T-cell (primary cell): ENCODE results near the gene ANKRD63. TPM values are rescaled to one million over a fixed set of nuclear protein-coding genes. Genes with fewer than 3 reads are reported as not detected.

Experiments
- ATAC-seq, 4 experiments: fragments of 200-7000 bp in 3 of 4; fragments of 150-1000 bp in 1 of 4; cut with Tn5 transposase; replicated peaks in 1 of 4; 1 replicate in 3 of 4; 2 replicates in 1 of 4; pipeline ENCODE4 v1.10.0; 2021; ENCODE audit warnings: moderate library complexity in 3 of 4, mild to moderate bottlenecking in 2 of 4, moderate number of reproducible peaks in 1 of 4
- CTCF ChIA-PET, 2 donors: fragments of 300-600 bp; sonication (Branson Sonifier 250); formaldehyde crosslinking; loops; one replicate each; lab custom pipeline; 2022; ENCODE audit warnings: antibody characterized with exemption in 2 of 2; lab: Charles Lee
- POLR2A ChIA-PET, 2 donors: fragments of 300-600 bp; sonication (Branson Sonifier 250); formaldehyde crosslinking; loops; one replicate each; lab custom pipeline; 2022; ENCODE audit warnings: antibody characterized with exemption in 2 of 2; lab: Charles Lee
- DNase-seq, 35 experiments: peaks; one replicate each; pipeline versions ENCODE4 v3.0.0 to v3.0.0-alpha.2; 2013 to 2023
- H3K27ac ChIP-seq: one replicate; pipeline ENCODE4 v1.5.1; 2013; ENCODE audit warnings: low read length
- H3K27me3 ChIP-seq, 2 experiments: replicated peaks in 1 of 2; 1 replicate in 1 of 2; 2 replicates in 1 of 2; pipeline versions ENCODE4 v1.6.1 to v1.7.0; 2013; ENCODE audit warnings: low read length in 1 of 2, mixed read lengths in 1 of 2; ENCODE audit not compliant: control insufficient read depth in 2 of 2, insufficient read depth in 2 of 2; ENCODE audit errors: extremely low read depth in 1 of 2
- H3K36me3 ChIP-seq, 2 donors: 1 replicate in 1 of 2; 2 replicates in 1 of 2; pipeline versions ENCODE4 v1.6.1 to v1.7.0; 2013; ENCODE audit warnings: low read length in 1 of 2; ENCODE audit not compliant: control insufficient read depth in 2 of 2, insufficient read depth in 1 of 2; ENCODE audit errors: extremely low read depth in 1 of 2
- H3K4me1 ChIP-seq, 2 experiments: 1 replicate in 1 of 2; 2 replicates in 1 of 2; pipeline versions ENCODE4 v1.6.1 to v1.7.0; 2013; ENCODE audit warnings: low read length in 2 of 2, mixed read lengths in 1 of 2; ENCODE audit not compliant: insufficient read depth in 2 of 2, control insufficient read depth in 1 of 2; ENCODE audit errors: extremely low read depth in 1 of 2
- H3K4me3 ChIP-seq, 2 donors: 1 replicate in 1 of 2; 2 replicates in 1 of 2; pipeline versions ENCODE4 v1.5.1 to v1.7.0; 2013; ENCODE audit warnings: mild to moderate bottlenecking in 2 of 2, low read length in 1 of 2, moderate library complexity in 1 of 2; ENCODE audit not compliant: control insufficient read depth in 1 of 2; ENCODE audit errors: extremely low read depth in 1 of 2
- H3K9me3 ChIP-seq: 2 replicates; pipeline ENCODE4 v1.7.0; 2013
- H3K27ac Mint-ChIP-seq, 2 donors: one replicate each; pipeline ENCODE4 v1.8.0; 2020 to 2021; ENCODE audit warnings: mild to moderate bottlenecking in 2 of 2, mixed read lengths in 2 of 2
- H3K27me3 Mint-ChIP-seq, 2 donors: one replicate each; pipeline ENCODE4 v1.8.0; 2021 to 2022; ENCODE audit warnings: mixed read lengths in 2 of 2
- H3K36me3 Mint-ChIP-seq: one replicate; pipeline ENCODE4 v1.8.0; 2021; ENCODE audit warnings: mixed read lengths
- H3K4me1 Mint-ChIP-seq, 3 donors: one replicate each; pipeline ENCODE4 v1.8.0; 2020 to 2022; ENCODE audit warnings: mixed read lengths in 3 of 3, mild to moderate bottlenecking in 1 of 3
- H3K4me3 Mint-ChIP-seq, 3 donors: one replicate each; pipeline ENCODE4 v1.8.0; 2020 to 2022; ENCODE audit warnings: mild to moderate bottlenecking in 3 of 3, mixed read lengths in 3 of 3, moderate library complexity in 3 of 3
- H3K9me3 Mint-ChIP-seq, 3 donors: one replicate each; pipeline ENCODE4 v1.8.0; 2020 to 2022; ENCODE audit warnings: mixed read lengths in 3 of 3
- WGBS: methylation state at CpG from one replicate; pipeline ENCODE4 v1.1.5; 2013; ENCODE audit warnings: missing lambda C conversion rate; ENCODE audit not compliant: insufficient coverage; 5-methylcytosine and 5-hydroxymethylcytosine counted together
- total RNA-seq, 35 experiments: library from RNA in 6 of 35; stranded (reverse) in 6 of 35; fragments of 120-200 nt in 1 of 35; gene quantifications; one replicate each; pipeline versions ENCODE4 v1.2.1 to v1.2.4 and lab custom pipeline; 2013 to 2026

Gene ANKRD63
- total RNA-seq, 5 donors from 2014 or later (not counting 1 experiment from before 2014, with no cell fraction given): 0.23 to 0.38 TPM; not detected in 3

DNA sequence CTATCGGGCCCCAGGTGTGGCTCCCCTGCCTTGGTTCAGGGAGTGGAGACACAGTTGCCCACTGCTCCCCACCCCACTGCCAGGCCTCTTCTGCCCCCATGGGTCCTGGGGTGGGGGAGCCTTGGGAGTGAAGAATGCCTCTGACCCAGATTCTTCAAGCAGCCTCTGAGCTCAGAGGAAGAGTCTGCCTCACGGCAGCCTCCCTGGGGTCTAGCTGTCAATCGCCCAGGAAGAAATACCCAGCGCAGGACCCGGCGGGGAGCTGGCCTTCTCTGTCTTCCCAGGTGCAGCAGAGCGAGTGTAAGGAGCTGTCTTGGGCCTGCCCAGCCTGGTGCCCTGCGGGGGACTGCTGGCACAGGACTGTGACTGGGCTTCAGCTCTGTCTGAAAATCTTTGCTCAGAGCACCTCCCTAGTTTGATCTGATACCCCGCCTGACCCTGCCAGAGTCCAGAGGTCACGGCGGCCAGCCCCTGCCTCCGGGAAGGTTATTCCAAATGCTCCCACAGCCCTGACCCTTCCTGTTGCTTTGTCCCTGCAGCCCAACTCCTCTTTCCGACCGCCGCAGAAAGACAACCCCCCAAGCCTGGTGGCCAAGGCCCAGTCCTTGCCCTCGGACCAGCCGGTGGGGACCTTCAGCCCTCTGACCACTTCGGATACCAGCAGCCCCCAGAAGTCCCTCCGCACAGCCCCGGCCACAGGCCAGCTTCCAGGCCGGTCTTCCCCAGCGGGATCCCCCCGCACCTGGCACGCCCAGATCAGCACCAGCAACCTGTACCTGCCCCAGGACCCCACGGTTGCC is 11.0 kb downstream of the ANKRD63 start:
- ChIA-PET POLR2A (no interaction called here), CTCF (interaction anchor here (0.5 to 1.3 kb wide), 3 partner anchors 10 to 369 kb away, joined by 3 to 4 read pairs (median 4); no protein-coding TSS in a partner anchor)
- Histone ChIP-seq H3K27ac (no peak overlapping the region), H3K36me3 (no peaks in the 10 kb centered on the region), H3K4me1 (peaks cover 0 to 7% of the 10 kb centered on the region in 2 experiments), H3K9me3 (no peaks in the 10 kb centered on the region), H3K27me3 (peaks cover 0 to 9% of the 10 kb centered on the region in 2 experiments), H3K4me3 (no peak overlapping the region)
- ATAC-seq: no peak
- DNase-seq: no peak
- Mint-ChIP-seq H3K27ac (no peak overlapping the region), H3K4me3 (no peak overlapping the region), H3K9me3 (no peaks in the 10 kb centered on the region), H3K4me1 (no peaks in the 10 kb centered on the region), H3K27me3 (peaks cover 0 to 5% of the 10 kb centered on the region in 2 donors), H3K36me3 (no peaks in the 10 kb centered on the region)
- 88% methylated on average over 24 of the region's 25 CpGs for WGBS

DNA sequence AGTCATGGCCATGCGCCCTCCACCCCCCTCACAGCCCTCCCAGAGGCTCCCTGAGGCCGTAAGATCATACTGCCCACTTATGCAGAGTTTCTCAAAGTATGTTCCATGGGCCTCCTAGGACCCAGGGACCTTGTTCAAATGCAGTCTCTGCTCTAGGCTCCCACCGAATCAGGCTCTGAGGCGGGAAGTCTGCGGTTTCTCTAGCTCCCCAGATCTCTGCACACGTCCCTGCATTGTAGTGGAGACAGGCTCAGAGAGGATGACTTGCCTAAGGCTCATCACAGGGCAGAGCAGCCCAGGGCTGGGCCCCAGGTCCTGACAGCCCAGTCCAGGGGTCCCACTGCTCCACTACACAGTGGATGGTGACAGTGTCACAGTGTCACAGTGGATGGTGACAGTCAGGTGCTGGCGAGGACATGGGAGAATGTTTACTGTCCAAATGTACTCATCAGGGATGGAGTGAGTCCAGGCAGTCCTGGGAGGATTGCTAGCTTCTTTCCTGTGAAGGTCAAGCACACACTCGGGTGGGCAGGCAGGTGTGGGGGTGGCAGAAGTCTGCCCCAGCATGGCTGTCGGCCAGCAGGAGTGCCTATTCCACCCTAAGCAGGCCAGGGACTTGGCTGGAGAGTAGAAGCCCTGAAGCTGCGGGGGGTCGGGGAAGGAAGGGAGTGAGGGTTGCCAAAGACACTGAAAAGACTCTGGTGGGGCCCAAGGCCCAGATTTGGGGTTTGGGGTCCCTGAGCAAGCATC is 12.4 kb downstream of the ANKRD63 start:
- Mint-ChIP-seq H3K9me3 (no peaks in the 10 kb centered on the region), H3K27me3 (peaks cover 0 to 3% of the 10 kb centered on the region in 2 donors), H3K4me1 (no peaks in the 10 kb centered on the region), H3K27ac (no peak overlapping the region), H3K36me3 (no peaks in the 10 kb centered on the region), H3K4me3 (no peak overlapping the region)
- ChIA-PET CTCF (interaction anchor here in 1 of 2 donors (0.6 to 1.3 kb wide), 2 partner anchors 53 to 1704 kb away, joined by 3 to 4 read pairs; no protein-coding TSS in a partner anchor), POLR2A (no interaction called here)
- Histone ChIP-seq H3K36me3 (no peaks in the 10 kb centered on the region), H3K9me3 (no peaks in the 10 kb centered on the region), H3K4me3 (no peak overlapping the region), H3K27ac (no peak overlapping the region), H3K4me1 (peaks cover 0 to 7% of the 10 kb centered on the region in 2 experiments), H3K27me3 (peaks cover 0 to 12% of the 10 kb centered on the region in 2 experiments)
- ATAC-seq (peak in 2 of 4 experiments; percentile 17 to 38), DNase-seq (no peak)
- 73% methylated on average over 11 of the region's 11 CpGs for WGBS

DNA sequence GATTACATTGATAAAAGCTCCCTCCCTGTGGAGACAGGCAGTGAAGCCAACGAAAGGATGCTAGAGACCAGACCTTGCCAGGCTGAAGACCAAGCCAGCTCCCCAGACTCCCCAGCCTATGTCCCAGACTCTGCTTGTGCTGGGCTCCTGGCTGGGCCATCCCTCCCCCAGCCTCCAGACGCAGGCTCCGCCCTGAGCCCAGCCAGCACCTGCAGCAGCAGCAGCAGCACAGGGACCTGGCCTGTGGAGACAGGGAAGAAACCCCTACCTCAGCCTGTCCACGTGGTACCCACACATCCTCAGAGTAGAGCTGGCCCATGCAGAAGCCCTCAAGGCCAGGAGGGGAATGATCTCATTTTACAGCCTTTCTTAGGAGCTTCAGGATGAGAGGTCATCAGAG is 13.3 kb downstream of the ANKRD63 start:
- CTCF ChIA-PET: interaction anchor here in 1 of 2 donors (0.6 kb wide), 1 partner anchor 1705 kb away, joined by 3 read pairs; no protein-coding TSS in a partner anchor
- H3K4me1 Mint-ChIP-seq: no peaks in the 10 kb centered on the region
- no peaks in the 10 kb centered on the region for H3K9me3 Mint-ChIP-seq

DNA sequence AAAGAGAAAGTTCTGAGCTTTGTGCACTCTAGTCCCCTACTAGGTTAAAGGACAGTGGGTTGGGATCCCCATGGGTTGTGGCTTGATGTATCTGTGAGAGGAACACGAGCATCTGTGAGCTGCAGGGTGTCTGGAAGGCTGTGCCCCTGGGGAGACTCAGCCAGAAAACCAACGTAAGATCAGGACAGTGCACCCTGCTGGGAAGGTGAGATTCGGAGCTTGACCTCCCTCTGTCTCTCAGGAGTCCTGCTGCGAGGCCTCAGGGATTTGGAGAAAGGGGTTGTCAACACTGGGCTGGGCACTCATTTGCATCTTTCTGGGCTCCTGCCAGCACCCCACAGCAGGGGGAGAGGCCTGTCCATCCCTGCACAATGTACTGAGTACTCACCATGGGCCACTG is 15.2 kb downstream of the ANKRD63 start:
- POLR2A ChIA-PET: no interaction called here
- Histone ChIP-seq H3K27ac (no peak overlapping the region), H3K27me3 (peaks cover 0 to 8% of the 10 kb centered on the region in 2 experiments), H3K36me3 (no peaks in the 10 kb centered on the region), H3K4me1 (no peaks in the 10 kb centered on the region), H3K4me3 (no peak overlapping the region), H3K9me3 (no peaks in the 10 kb centered on the region)
- DNase-seq (no peak), ATAC-seq (no peak)
- H3K27me3 Mint-ChIP-seq: peaks cover 0 to 3% of the 10 kb centered on the region in 2 donors
- no peaks in the 10 kb centered on the region for H3K36me3 Mint-ChIP-seq
- CTCF ChIA-PET: interaction anchor here in 1 of 2 donors (0.6 kb wide), 1 partner anchor 285 kb away, joined by 5 read pairs; no protein-coding TSS in a partner anchor
- no peaks in the 10 kb centered on the region for H3K4me1 Mint-ChIP-seq
- no peaks in the 10 kb centered on the region for H3K9me3 Mint-ChIP-seq
- H3K27ac Mint-ChIP-seq: no peak overlapping the region
- no peak overlapping the region for H3K4me3 Mint-ChIP-seq
- WGBS: 54% methylated on average over 2 of the region's 4 CpGs

More for the DNA sequence above, 13.3 kb downstream of the ANKRD63 start:
- H3K27me3 ChIP-seq: peaks cover 0 to 14% of the 10 kb centered on the region in 2 experiments
- Mint-ChIP-seq H3K27me3 (peaks cover 0 to 1% of the 10 kb centered on the region in 2 donors), H3K27ac (no peak overlapping the region), H3K36me3 (no peaks in the 10 kb centered on the region), H3K4me3 (no peak overlapping the region)
- 86% methylated on average over 3 of the region's 4 CpGs for WGBS
- H3K4me3 ChIP-seq: no peak overlapping the region
- POLR2A ChIA-PET: interaction anchor here in 1 of 2 donors (0.6 kb wide), 1 partner anchor 247 kb away, joined by 3 read pairs; no protein-coding TSS in a partner anchor
- DNase-seq: no peak
- H3K4me1 ChIP-seq: peaks cover 0 to 4% of the 10 kb centered on the region in 2 experiments
- no peak for ATAC-seq
- no peaks in the 10 kb centered on the region for H3K36me3 ChIP-seq
- H3K9me3 ChIP-seq: no peaks in the 10 kb centered on the region
- H3K27ac ChIP-seq: no peak overlapping the region

DNA sequence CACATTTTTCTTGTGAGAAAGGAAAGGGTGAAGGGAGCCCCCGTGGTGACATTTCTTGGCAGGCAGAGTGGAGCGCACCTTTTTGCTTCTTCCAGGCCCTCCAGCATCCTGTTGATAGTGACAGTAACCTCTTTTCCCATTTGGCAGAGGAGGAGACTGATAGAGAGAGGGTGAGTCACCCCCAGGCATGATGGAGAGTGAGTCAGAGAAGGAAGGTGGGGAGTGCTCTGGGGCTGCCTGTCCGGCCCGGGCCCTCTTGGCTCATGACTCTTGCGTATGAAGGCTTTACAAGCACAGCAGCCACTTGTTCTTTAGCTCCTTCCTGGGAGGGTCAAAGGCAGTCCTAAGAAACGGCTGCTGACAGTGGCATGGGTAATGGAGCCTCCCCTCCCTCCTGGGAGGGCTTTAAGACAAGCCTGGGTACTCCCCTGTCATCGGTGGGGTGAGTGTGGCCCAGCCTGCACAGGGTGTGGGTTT is 16.0 kb downstream of the ANKRD63 start:
- WGBS: 100% methylated on average over 1 of the region's 7 CpGs
- DNase-seq: no peak
- H3K36me3 ChIP-seq: no peaks in the 10 kb centered on the region
- no peak overlapping the region for H3K4me3 ChIP-seq
- Mint-ChIP-seq H3K27me3 (peaks cover 0 to 3% of the 10 kb centered on the region in 2 donors), H3K9me3 (no peaks in the 10 kb centered on the region), H3K27ac (no peak overlapping the region), H3K36me3 (no peaks in the 10 kb centered on the region), H3K4me1 (no peaks in the 10 kb centered on the region), H3K4me3 (no peak overlapping the region)
- ChIA-PET POLR2A (no interaction called here), CTCF (no interaction called here)
- H3K27me3 ChIP-seq: peaks cover 0 to 9% of the 10 kb centered on the region in 2 experiments
- ATAC-seq: no peak
- H3K9me3 ChIP-seq: no peaks in the 10 kb centered on the region
- no peak overlapping the region for H3K27ac ChIP-seq
- H3K4me1 ChIP-seq: no peaks in the 10 kb centered on the region

DNA sequence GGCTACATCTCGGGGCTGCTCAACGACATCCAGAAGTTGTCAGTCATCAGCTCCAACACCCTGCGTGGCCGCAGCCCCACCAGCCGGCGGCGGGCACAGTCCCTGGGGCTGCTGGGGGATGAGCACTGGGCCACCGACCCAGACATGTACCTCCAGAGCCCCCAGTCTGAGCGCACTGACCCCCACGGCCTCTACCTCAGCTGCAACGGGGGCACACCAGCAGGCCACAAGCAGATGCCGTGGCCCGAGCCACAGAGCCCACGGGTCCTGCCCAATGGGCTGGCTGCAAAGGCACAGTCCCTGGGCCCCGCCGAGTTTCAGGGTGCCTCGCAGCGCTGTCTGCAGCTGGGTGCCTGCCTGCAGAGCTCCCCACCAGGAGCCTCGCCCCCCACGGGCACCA is 17.0 kb downstream of the ANKRD63 start:
- no peaks in the 10 kb centered on the region for H3K9me3 ChIP-seq
- no peaks in the 10 kb centered on the region for H3K4me1 Mint-ChIP-seq
- POLR2A ChIA-PET: no interaction called here
- ATAC-seq (no peak), DNase-seq (no peak)
- H3K4me3 ChIP-seq: no peak overlapping the region
- no peaks in the 10 kb centered on the region for H3K9me3 Mint-ChIP-seq
- no peak overlapping the region for H3K27ac ChIP-seq
- H3K4me3 Mint-ChIP-seq: no peak overlapping the region
- no peaks in the 10 kb centered on the region for H3K4me1 ChIP-seq
- CTCF ChIA-PET: no interaction called here
- peaks cover 0 to 3% of the 10 kb centered on the region in 2 donors for H3K27me3 Mint-ChIP-seq
- H3K27me3 ChIP-seq: peaks cover 0 to 12% of the 10 kb centered on the region in 2 experiments
- no peaks in the 10 kb centered on the region for H3K36me3 ChIP-seq
- no peak overlapping the region for H3K27ac Mint-ChIP-seq
- H3K36me3 Mint-ChIP-seq: no peaks in the 10 kb centered on the region
- 86% methylated on average over 20 of the region's 20 CpGs for WGBS
